ENCODE data around the gene LPCAT4.
"Not testable (repeated sequence)": the region's sequence is repeated elsewhere in the genome, so short reads cannot be mapped to it uniquely, and the experiment has no call there.

LPCAT4 gene

DNA sequence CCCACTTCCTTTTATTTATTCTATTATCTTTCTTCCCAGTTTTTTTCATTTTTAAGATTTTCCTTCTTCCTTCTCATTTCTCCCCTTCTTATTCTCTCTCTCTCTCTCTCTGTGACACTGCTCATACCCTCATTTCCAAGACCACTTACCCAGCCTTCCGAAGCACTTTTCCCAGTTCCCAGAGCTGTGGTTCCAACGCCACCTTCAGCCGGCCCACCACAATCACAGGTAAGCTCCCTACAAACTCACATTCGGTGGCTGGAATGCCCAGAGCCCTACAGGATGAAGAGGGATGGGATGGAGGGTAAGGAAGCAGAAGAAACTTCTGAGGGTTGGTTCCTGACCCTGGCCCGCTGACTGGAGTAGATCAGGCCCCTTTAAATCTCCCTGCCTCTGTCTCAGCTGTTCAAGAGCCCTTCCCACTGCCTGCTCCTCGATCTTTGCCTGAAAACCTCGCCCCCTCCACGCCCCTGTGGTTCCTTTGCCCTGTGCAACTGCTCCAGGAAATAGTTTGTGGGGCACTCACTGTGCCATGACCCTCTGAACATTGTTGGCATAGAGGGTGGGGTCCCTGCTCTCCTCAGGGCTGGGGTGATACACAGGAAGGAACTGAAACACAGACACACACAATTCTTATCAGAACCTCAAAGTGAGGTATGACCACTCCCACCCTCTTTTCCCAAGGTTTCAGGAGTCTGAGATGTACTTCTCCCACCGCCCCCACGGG is 4.8 kb downstream of the LPCAT4 start:
- no peak for DNase-seq (ENCODE audit: low read depth)

DNA sequence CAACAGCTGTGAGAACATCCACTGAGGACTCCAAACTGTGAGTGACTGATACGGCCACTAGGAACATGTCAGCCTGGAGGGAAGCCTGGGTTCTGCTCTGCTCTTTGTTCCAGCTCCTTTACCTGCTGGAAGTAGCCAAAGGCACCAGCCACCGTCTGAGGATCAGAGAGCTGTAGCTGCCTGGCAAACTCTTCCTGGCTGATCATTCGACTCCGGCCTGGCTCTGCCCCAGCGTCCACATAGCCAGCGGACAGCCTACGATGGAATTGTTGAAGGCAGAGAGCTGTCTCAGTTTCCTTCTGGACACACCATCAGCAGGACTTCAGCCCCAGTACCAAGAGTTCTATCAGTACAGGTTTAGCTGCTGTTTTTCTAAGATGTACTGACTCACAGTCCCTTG is 5.7 kb downstream of the LPCAT4 start:
- DNase-seq (ENCODE audit: low read depth): no peak

DNA sequence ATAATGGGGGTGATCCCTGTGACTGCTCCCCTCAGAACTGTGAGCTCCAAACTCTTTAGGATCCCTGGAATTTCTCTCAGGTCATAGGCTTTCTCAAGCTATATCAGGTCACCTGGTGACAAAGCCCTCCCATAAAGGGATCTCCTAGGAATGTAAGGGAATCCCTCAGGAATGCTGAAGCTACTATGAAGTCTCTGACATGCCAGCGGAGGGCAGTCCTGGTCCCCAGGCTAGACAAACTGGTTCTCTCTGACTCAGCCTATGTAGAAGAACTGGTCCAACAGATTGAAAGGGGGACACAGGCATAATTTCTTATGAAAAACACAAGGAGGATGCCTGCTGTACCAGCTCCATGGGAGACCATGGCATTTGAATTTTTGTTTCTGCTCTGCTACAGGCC is 6.7 kb downstream of the LPCAT4 start:
- no peak for DNase-seq (ENCODE audit: low read depth)

DNA sequence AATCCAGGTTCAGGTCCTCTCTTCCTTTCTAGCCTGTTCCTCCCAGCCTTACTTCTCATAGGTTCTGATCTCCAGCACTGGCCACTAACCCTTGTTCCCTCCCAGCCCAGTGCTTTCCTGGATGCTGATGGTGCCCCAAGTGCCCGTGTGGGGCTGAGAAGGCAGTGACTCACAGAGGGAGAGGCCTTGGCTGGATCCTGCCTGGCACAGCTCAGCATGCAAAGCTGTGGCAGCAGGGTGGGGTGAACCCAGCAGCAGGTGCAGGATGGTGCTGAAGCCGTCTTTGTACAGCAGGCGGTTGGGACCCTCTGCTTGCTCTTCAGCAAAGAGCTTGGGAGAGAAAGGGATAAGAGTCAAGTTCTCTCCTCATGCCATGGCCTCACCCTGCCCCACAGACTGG is 7.6 kb downstream of the LPCAT4 start:
- DNase-seq (ENCODE audit: low read depth): no peak

DNA sequence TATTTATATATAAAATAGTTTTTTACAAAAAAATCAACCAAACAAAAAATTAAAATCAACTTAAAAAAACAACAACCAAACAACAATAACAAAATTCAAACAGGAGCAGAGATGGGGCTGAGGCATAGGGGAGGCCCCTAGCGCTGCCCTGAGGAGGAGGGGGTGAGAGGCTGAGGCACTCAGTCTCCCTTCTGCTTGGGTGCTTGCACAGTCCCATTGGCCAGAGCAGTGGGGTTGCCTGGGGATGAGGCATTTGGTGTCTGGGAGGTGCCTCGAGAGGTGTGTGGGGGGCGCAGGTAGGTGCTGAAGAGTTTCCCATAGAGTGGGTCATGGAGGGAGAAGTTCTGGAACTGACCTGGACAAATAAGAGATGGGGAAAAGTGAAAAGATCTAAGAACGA is 8.0 kb downstream of the LPCAT4 start:
- DNase-seq (ENCODE audit: low read depth): no peak

DNA sequence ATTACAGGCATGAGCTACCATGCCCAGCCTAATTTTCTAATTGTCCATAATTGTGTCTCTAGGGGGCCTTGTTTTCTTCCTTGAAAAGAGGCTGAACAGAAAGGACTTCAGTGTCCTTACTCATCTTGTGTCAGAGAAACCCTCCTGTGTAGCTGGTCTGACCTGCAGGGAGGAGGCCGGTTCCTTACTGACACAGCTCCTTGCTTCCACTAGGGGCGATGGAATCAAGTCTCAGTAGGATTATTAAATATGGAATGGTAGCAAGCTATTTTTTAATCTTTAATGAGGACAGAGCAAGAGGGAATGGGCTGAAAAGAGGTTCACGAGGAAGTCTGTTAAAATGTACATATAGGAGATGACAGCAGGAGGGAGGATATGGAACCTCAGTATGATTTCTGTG is 8.6 kb downstream of the LPCAT4 start:
- DNase-seq (ENCODE audit: low read depth): no peak

DNA sequence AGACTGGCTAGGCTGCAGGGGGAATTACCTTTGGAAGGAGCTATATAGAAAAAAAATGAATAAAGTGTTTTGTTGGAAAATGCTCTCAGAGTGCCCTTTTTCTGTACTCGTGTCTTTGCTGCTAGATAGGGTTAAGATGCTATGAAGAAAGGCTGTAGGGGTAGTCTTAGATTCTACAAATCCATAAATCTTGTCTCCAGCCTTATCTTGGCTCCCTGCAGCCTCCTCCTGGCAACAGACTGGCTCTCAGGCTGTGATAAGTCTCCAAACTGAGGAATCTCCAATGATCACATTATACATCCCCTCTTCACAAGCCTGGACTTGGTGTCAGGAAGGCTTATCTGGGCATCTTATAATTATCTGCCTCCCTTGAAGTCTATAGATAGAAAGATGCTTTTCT is 9.3 kb downstream of the LPCAT4 start:
- DNase-seq (ENCODE audit: low read depth): no peak

DNA sequence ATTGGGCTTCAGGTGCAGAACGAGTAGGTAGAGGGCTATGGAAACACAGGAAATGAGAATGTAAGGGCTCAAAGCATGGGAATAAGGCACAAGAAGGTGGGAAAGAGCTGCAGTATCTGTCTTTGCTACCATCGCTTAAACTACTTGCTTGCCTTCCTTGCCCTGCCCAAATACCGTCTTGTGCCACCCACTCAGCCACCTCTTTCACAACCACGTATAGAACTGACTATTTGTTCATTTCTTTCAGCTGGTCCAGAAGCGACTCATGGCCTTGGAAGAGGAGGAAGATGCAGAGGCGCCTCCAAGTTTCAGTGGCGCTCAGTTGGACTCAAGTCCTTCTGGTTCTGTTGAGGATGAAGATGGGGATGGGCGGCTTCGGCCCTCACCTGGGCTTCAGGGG is 11.8 kb downstream of the LPCAT4 start:
- DNase-seq (ENCODE audit: low read depth): no peak

DNA sequence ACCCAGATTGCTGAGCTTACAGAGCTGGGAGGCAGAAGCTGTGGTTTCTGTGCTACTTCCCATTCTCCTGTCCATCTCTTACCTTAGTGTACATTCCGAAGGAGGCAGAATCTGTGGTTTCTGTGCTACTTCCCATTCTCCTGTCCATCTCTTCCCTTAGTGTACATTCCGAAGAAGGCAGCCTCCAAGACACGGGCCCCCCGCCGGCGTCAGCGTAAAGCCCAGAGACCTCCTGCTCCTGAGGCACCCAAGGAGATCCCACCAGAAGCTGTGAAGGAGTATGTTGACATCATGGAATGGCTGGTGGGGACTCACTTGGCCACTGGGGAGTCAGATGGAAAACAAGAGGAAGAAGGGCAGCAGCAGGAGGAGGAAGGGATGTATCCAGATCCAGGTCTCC is 12.7 kb downstream of the LPCAT4 start:
- DNase-seq (ENCODE audit: low read depth): no peak

DNA sequence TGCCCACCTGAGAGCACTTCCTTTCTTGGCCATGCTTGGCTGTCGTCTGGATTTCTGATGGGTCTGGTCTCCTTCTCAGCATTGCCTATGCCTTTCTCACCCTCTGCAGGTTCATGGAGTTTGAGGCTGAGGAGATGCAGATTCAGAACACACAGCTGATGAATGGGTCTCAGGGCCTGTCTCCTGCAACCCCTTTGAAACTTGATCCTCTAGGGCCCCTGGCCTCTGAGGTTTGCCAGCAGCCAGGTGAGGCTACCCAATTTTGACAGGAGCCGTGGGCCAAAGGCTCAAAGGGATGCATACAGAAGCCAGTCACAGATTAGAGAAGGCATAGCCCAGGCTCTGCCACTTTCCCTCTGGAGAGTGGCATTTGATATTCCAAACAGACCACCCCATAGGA is 13.4 kb downstream of the LPCAT4 start:
- DNase-seq (ENCODE audit: low read depth): no peak

DNA sequence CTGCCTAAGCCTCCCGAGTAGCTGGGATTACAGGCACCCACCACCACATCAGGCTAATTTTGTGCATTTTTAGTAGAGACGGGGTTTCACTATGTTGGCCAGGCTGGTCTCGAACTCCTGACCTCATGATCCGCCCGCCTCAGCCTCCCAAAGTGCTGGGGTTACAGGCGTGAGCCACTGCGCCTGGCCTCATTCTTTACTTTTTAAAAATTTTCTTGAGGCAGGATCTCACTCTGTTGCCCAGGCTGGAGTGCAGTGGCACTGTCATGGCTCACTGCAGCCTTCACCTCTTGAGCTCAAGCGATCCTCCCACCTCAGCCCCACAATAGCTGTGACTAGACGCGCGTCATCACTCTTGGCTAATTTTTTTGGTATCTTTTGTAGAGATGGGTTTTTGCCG is 14.0 kb downstream of the LPCAT4 start:
- not testable (repeated sequence) for DNase-seq (ENCODE audit: low read depth)

DNA sequence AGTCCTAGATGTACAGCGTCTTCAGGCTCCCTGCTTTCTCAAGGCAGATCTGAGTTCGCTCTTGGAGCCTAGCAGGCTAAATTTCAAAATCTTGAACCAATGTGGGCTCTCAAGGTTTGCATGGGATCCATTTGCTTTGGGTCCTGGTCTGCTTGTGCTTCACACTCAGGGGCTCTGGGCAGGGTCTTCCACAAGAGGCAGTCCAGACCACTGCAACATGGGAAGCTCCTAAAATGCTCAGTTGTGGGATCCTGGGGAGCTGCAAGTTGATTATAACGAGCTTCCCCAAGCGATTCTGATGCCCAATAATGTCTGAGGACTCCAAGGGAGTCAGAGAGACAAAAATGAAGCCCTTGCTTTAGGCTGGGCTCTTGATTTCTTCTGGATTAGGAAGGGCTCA is 17.2 kb downstream of the LPCAT4 start:
- no peak for DNase-seq (ENCODE audit: low read depth)

DNA sequence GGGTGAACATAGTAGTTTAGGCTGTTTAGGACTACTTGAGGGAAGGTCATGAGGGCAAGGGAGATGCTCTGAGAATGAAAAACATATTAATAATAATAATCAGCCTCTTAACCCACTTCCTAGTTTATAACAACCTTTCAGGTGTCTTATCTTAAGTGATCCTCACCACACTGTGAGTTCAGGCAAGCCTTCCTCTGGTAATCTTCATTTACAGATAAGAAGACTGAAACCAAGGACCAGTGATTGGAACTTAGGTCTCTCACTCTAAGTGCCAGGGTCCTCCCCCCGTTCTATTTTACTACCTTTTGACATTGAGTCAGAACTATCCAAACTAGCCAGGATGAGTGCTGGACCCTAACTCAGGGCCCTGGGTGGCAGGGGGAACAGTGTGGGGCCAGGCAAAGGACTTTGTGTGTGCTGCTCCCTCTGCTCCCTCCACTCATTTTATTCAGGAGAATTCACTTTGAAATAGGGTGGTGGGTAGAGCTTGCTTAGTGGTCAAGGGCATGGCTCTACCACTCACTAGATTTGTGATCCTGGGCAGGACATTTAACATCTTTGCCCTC is 18.2 kb downstream of the LPCAT4 start:
- no peak for DNase-seq (ENCODE audit: low read depth)

DNA sequence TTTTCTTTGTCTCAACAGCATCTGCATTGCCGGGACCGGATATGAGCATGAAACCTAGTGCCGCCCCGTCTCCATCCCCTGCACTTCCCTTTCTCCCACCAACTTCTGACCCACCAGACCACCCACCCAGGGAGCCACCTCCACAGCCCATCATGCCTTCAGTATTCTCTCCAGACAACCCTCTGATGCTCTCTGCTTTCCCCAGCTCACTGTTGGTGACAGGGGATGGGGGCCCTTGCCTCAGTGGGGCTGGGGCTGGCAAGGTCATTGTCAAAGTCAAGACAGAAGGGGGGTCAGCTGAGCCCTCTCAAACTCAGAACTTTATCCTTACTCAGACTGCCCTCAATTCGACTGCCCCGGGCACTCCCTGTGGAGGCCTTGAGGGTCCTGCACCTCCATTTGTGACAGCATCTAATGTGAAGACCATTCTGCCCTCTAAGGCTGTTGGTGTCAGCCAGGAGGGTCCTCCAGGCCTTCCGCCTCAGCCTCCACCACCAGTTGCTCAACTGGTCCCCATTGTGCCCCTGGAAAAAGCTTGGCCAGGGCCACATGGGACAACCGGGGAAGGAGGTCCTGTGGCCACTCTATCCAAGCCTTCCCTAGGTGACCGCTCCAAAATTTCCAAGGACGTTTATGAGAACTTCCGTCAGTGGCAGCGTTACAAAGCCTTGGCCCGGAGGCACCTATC is 18.9 kb downstream of the LPCAT4 start:
- no peak for DNase-seq (ENCODE audit: low read depth)

DNA sequence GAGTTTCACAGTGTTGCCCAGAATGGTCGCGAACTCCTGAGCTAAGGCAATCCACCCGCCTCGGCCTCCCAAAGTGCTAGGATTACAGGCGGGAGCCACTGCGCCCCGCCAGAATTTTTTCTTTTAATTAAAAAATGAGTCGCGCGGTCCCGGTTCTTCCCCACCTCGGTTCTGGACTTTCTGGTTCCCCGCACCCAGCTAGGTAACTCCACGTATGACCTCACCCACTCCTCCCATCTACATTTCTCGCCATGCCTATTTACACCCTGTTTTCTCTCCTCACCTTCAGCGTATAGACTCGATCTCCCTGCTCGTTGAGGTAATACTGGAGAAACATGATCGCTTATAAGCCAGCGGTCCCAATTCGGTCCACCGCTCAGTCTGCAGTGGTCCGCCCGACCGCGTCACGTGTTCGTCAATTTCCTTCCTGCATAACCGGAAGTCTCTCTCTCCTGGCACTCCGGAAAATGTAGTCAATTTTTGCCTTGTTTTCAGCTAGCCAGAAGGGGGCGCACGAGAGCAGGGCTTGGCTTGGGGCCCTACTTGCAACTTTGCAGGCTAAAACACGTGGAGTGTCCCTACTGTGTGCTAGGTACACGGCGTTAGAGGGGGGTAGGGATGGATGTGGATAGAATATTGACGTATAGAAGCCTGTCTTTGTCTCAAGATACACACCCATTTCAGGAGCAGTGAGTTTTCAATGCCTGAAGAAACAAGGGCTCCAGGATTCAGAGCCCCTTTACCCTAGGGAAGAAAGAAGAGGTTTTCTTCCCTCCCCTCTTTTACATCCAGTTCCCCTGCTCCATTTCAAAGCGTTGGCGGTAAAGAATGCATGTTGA is 24.0 kb downstream of the LPCAT4 start, which contains the start of the genes NOP10 and NUTM1:
TSS of gene NOP10 (minus strand) at position 400 of the 839 bp plus-strand sequence. CDS start at position 337, 63 bp downstream.
TSS of gene NUTM1 (plus strand) at position 579 of the 839 bp plus-strand sequence. CDS start 382 bp downstream, outside the sequence.
- peak; percentile 81 for DNase-seq (ENCODE audit: low read depth)

DNA sequence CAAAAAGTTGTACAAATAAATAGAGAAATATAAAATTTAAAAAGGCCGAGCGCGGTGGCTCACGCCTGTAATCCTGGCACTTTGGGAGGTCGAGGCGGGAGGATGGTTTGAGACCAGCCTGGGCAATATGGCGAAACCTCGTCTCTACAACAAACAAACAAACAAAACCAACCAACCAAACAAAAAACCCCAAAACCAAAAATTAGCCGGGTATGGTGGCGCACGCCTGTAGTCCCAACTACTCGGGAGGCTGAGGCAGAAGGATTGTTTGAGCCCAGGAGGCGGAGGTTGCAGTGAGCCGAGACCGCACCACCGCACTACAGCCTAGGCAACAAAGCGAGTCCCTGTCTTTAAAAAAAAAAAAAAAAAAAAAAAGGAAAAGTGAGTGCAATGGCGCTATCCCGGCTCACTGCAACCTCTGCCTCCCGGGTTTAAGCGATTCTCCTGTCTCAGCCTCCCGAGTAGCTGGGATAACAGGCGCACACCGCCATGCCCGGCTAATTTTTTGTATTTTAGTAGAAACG is 24.7 kb downstream of the LPCAT4 start:
- not testable (repeated sequence) for DNase-seq (ENCODE audit: low read depth)

DNA sequence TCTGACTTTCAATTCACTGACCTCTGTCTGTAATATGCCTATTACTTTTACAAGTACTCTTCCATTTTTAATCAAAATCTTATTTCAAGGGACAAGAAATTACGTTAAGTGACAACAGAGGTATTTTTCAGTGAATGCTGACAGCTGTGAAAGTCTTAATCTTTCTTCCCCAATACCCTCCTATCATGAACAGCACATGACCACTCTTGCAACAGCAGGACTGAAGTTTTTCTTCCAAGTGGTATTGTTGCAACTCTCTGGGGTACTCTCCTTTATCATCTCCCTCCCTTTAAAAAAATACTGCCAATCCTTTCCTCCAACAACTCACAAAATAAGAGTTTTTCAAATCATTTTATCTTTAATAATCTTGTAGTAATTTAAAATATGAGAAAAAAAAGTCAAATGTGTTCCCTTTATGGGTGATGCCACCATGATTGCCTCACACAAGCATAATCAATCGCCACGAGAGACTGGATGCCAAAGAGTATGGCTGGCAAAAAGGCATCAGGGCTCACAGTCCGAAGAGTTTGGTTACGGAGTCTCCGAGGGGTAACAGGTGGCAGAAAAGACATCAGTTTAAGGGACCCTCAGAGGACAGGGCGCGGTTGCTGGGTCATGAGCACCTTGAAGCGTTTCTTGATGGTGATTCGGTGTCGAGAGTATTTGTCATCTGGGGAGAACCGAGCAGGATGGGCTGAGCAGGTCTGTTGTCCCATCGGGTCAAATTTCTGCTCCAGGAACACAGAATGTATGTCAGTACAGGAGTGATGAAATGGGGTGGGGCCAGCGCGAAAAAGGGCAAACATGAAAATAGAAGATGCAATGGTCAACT is 25.4 kb downstream of the LPCAT4 start:
- no peak for DNase-seq (ENCODE audit: low read depth)

DNA sequence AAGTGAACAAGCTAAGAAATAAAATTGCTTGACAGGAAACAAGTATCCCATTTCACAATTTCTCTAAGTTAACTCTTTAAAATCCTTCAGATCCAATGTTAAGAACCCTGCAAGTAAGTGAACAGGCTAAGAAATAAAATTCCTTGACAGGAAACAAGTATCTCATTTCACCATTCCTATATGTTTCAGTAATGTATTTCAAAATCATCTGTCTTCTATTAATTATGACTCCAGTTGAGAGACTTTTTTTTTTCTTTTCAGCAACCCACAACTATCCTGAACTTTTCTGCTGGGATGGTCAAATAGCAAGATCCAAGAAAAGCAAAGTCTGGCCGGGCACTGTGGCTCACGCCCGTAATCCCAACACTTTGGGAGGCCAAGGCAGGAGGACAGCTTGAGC is 27.1 kb downstream of the LPCAT4 start:
- DNase-seq (ENCODE audit: low read depth): no peak

DNA sequence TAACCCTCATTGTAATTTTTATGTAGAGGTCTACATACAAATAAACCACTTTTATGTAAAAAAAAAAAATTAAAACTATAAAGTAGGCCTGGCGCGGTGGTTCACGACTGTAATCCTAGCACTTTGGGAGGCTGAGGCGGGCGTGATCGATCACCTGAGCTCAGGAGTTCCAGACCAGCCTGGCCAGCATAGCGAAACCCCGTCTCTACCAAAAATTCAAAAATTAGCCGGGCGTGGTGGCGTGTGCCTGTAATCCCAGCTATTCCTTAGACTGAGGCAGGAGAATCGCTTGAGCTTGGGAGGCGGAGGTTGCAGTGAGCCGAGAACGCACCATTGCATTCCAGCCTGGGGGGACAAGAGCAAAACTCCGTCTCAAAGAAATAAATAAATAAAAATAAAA is 28.6 kb downstream of the LPCAT4 start:
- no peak for DNase-seq (ENCODE audit: low read depth)

DNA sequence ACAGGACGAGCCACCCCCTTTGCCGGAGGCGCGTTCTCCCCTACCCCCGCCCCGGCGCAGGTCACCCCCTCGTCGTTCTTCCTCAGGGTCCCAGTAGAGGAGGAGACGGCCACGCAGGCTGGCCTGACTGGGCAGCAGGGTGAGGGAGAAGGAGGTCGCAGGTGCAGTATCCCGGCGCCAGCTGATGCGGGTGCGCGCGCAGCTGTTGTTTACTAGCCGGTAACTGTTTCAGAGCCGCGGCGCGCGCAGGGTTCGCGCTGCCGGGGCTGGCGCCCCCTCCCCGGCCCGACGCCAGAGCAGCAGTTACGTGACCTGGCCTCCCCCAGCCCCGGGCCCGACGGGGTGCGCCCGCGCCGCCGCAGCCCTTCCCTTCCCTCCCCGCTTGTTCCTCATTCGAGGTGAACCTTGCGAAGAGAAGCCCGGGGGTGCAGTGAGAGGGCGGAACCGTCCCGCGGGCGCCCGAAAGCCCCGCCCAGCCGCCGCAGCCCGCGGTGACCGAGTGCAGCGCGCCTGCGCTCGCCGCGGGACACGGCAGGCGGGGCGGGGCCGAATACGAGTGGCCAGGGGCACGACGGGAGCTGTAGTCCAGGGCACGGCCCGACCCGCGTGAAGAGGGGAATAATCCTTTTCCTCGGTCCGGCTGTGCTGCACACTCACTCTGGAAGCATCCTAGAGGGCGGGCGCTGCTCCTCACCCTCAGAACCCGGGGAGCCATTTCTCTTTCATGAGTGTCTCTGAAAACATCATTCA is 29.3 kb downstream of the LPCAT4 start, which contains the start of gene SLC12A6:
TSS of gene SLC12A6 (minus strand) at position 225 of the 750 bp plus-strand sequence. CDS start 1,101 bp downstream, outside the sequence.
- peak; percentile 84 for DNase-seq (ENCODE audit: low read depth)
